ENCODE measurements around the gene TMEM145. TPM values are rescaled to one million over a fixed set of nuclear protein-coding genes. Genes with fewer than 3 reads are reported as not detected.

TMEM145 gene
- total RNA-seq, 1 donor from 2014 or later = not detected

- no peaks in the 10 kb centered on the region for H3K27me3 Mint-ChIP-seq (ENCODE audit: low read depth, unreplicated experiment)
- H3K36me3 Mint-ChIP-seq (ENCODE audit: low read depth, unreplicated experiment) = peaks cover 41% of the 10 kb centered on the region
- Histone ChIP-seq H3K36me3 (ENCODE audit: insufficient read depth, low read length) (peaks cover 4% of the 10 kb centered on the region), H3K27me3 (ENCODE audit: insufficient read depth, low read length) (no peaks in the 10 kb centered on the region), H3K4me3 (ENCODE audit: insufficient read depth, low read depth, low read length) (no peak overlapping the region), H3K27ac (ENCODE audit: low read depth, low read length) (no peak overlapping the region), H2AFZ (ENCODE audit: low read depth, low read length) (no peak overlapping the region), H3K9me3 (ENCODE audit: insufficient read depth, low read depth, low read length) (peaks cover 9% of the 10 kb centered on the region), H3K4me2 (ENCODE audit: low read length) (no peak overlapping the region), H3K9ac (ENCODE audit: low read length) (no peak overlapping the region), H3K79me2 (ENCODE audit: insufficient read depth, low read length) (no peaks in the 10 kb centered on the region), H3K4me1 (ENCODE audit: insufficient read depth, low read length) (no peaks in the 10 kb centered on the region), H4K20me1 (ENCODE audit: insufficient read depth, low read length) (no peaks in the 10 kb centered on the region)
- peaks cover 3% of the 10 kb centered on the region for H3K4me1 Mint-ChIP-seq (ENCODE audit: low read depth, unreplicated experiment)
- no peak for TF ChIP-seq EZH2 (IDR thresholded peaks at IDR 0.05; ENCODE audit: insufficient read depth, low read length)
- TF ChIP-seq, protein P1, sequence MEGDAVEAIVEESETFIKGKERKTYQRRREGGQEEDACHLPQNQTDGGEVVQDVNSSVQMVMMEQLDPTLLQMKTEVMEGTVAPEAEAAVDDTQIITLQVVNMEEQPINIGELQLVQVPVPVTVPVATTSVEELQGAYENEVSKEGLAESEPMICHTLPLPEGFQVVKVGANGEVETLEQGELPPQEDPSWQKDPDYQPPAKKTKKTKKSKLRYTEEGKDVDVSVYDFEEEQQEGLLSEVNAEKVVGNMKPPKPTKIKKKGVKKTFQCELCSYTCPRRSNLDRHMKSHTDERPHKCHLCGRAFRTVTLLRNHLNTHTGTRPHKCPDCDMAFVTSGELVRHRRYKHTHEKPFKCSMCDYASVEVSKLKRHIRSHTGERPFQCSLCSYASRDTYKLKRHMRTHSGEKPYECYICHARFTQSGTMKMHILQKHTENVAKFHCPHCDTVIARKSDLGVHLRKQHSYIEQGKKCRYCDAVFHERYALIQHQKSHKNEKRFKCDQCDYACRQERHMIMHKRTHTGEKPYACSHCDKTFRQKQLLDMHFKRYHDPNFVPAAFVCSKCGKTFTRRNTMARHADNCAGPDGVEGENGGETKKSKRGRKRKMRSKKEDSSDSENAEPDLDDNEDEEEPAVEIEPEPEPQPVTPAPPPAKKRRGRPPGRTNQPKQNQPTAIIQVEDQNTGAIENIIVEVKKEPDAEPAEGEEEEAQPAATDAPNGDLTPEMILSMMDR (IDR thresholded peaks at IDR 0.05; ENCODE audit: insufficient read depth, low read depth, low read length) = no peak
- DNase-seq (ENCODE audit: low read depth) (peak; percentile 8), FAIRE-seq (no peak)
- H3K9me3 Mint-ChIP-seq (ENCODE audit: unreplicated experiment) = no peaks in the 10 kb centered on the region
- no peak overlapping the region for H3K27ac Mint-ChIP-seq (ENCODE audit: unreplicated experiment)
- no peak overlapping the region for H3K4me3 Mint-ChIP-seq (ENCODE audit: unreplicated experiment)
Observed at GRCh38 chr19:42360787-42361544, 47.9 kb downstream of the TMEM145 start.

DNA sequence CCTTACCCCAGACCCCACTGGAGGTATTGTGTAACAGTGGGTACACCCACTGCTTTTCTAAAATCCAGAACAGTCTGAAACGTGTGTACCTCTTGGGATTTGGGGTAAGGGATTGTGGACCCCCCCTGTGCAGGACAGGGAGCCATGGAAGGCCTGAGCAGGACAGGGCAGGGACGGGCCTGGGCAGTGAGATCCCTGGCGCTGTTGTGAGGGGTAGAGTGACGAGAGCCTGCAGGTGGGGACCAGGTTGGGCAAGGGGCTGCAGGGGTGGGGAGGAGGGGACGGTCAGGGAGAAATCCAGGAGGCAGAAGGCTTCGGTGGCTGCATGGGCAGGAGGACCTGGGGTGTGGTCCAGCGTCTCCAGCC, 48.4 kb downstream of the TMEM145 start:
- Mint-ChIP-seq H3K27ac (ENCODE audit: unreplicated experiment) (no peak overlapping the region), H3K4me3 (ENCODE audit: unreplicated experiment) (no peak overlapping the region), H3K4me1 (ENCODE audit: low read depth, unreplicated experiment) (peaks cover 3% of the 10 kb centered on the region), H3K27me3 (ENCODE audit: low read depth, unreplicated experiment) (no peaks in the 10 kb centered on the region), H3K9me3 (ENCODE audit: unreplicated experiment) (no peaks in the 10 kb centered on the region), H3K36me3 (ENCODE audit: low read depth, unreplicated experiment) (peaks cover 39% of the 10 kb centered on the region)
- no peak overlapping the region for H3K4me3 ChIP-seq (ENCODE audit: insufficient read depth, low read depth, low read length)
- peaks cover 4% of the 10 kb centered on the region for H3K36me3 ChIP-seq (ENCODE audit: insufficient read depth, low read length)
- no peaks in the 10 kb centered on the region for H4K20me1 ChIP-seq (ENCODE audit: insufficient read depth, low read length)
- H2AFZ ChIP-seq (ENCODE audit: low read depth, low read length) = no peak overlapping the region
- no peak for DNase-seq (ENCODE audit: low read depth)
- H3K27me3 ChIP-seq (ENCODE audit: insufficient read depth, low read length) = no peaks in the 10 kb centered on the region
- H3K9ac ChIP-seq (ENCODE audit: low read length) = no peak overlapping the region
- TF ChIP-seq, protein P1 (IDR thresholded peaks at IDR 0.05; ENCODE audit: insufficient read depth, low read depth, low read length) = no peak
- no peak for TF ChIP-seq EZH2 (IDR thresholded peaks at IDR 0.05; ENCODE audit: insufficient read depth, low read length)
- no peaks in the 10 kb centered on the region for H3K4me1 ChIP-seq (ENCODE audit: insufficient read depth, low read length)
- no peak overlapping the region for H3K27ac ChIP-seq (ENCODE audit: low read depth, low read length)
- no peak overlapping the region for H3K4me2 ChIP-seq (ENCODE audit: low read length)
- no peaks in the 10 kb centered on the region for H3K79me2 ChIP-seq (ENCODE audit: insufficient read depth, low read length)
- no peak for FAIRE-seq
- H3K9me3 ChIP-seq (ENCODE audit: insufficient read depth, low read depth, low read length) = peaks cover 9% of the 10 kb centered on the region

- FAIRE-seq (no peak), DNase-seq (ENCODE audit: low read depth) (no peak)
- Histone ChIP-seq H4K20me1 (ENCODE audit: insufficient read depth, low read length) (no peaks in the 10 kb centered on the region), H3K9ac (ENCODE audit: low read length) (no peak overlapping the region), H3K79me2 (ENCODE audit: insufficient read depth, low read length) (no peaks in the 10 kb centered on the region), H3K36me3 (ENCODE audit: insufficient read depth, low read length) (peaks cover 4% of the 10 kb centered on the region), H3K9me3 (ENCODE audit: insufficient read depth, low read depth, low read length) (peaks cover 9% of the 10 kb centered on the region), H3K4me1 (ENCODE audit: insufficient read depth, low read length) (no peaks in the 10 kb centered on the region), H3K27ac (ENCODE audit: low read depth, low read length) (no peak overlapping the region), H3K27me3 (ENCODE audit: insufficient read depth, low read length) (no peaks in the 10 kb centered on the region), H3K4me2 (ENCODE audit: low read length) (no peak overlapping the region), H2AFZ (ENCODE audit: low read depth, low read length) (no peak overlapping the region), H3K4me3 (ENCODE audit: insufficient read depth, low read depth, low read length) (no peak overlapping the region)
- Mint-ChIP-seq H3K27ac (ENCODE audit: unreplicated experiment) (no peak overlapping the region), H3K9me3 (ENCODE audit: unreplicated experiment) (no peaks in the 10 kb centered on the region), H3K4me1 (ENCODE audit: low read depth, unreplicated experiment) (peaks cover 3% of the 10 kb centered on the region), H3K27me3 (ENCODE audit: low read depth, unreplicated experiment) (no peaks in the 10 kb centered on the region), H3K4me3 (ENCODE audit: unreplicated experiment) (no peak overlapping the region), H3K36me3 (ENCODE audit: low read depth, unreplicated experiment) (peaks cover 43% of the 10 kb centered on the region)
- TF ChIP-seq, protein P1 (IDR thresholded peaks at IDR 0.05; ENCODE audit: insufficient read depth, low read depth, low read length) = no peak
- no peak for TF ChIP-seq EZH2 (IDR thresholded peaks at IDR 0.05; ENCODE audit: insufficient read depth, low read length)
Observed at GRCh38 chr19:42362342-42362741, 49.2 kb downstream of the TMEM145 start.
